ENCODE measurements around the gene MUC15. TPM values are rescaled to one million over a fixed set of nuclear protein-coding genes. Genes with fewer than 3 reads are reported as not detected.

Gene MUC15
- total RNA-seq, 1 donor, result not detected

- no peak for DNase-seq (ENCODE audit: low read depth in 2 of 3, low spot score in 2 of 3)
Measured at GRCh38 chr11:26575946-26576345, 3.9 kb upstream of the MUC15 start.

- DNase-seq (ENCODE audit: low read depth in 2 of 3, low spot score in 2 of 3), result no peak
Measured at GRCh38 chr11:26573896-26574295, 1.8 kb upstream of the MUC15 start.

GRCh38 chr11:26572770-26573402, 823 bp upstream of the MUC15 start:
- no peak for DNase-seq (ENCODE audit: low read depth in 2 of 3, low spot score in 2 of 3)

- no peak for DNase-seq (ENCODE audit: low read depth in 2 of 3, low spot score in 2 of 3)
Measured at GRCh38 chr11:26569646-26570045, 2.4 kb downstream of the MUC15 start.

GRCh38 chr11:26558190-26558589, 13.9 kb downstream of the MUC15 start:
- no peak for DNase-seq (ENCODE audit: low read depth in 2 of 3, low spot score in 2 of 3)

- DNase-seq (ENCODE audit: low read depth in 2 of 3, low spot score in 2 of 3), result no peak
Measured at GRCh38 chr11:26557666-26558065, 14.4 kb downstream of the MUC15 start.

- no peak for DNase-seq (ENCODE audit: low read depth in 2 of 3, low spot score in 2 of 3)
Measured at GRCh38 chr11:26556582-26556981, 15.5 kb downstream of the MUC15 start.

- no peak for DNase-seq (ENCODE audit: low read depth in 2 of 3, low spot score in 2 of 3)
Measured at GRCh38 chr11:26554455-26554854, 17.6 kb downstream of the MUC15 start.

GRCh38 chr11:26553182-26553581, 18.9 kb downstream of the MUC15 start:
- DNase-seq (ENCODE audit: low read depth in 2 of 3, low spot score in 2 of 3), result no peak

GRCh38 chr11:26551186-26551801, 20.8 kb downstream of the MUC15 start:
- DNase-seq (ENCODE audit: low read depth in 2 of 3, low spot score in 2 of 3), result no peak

GRCh38 chr11:26550022-26550421, 22.0 kb downstream of the MUC15 start:
- DNase-seq (ENCODE audit: low read depth in 2 of 3, low spot score in 2 of 3), result no peak

GRCh38 chr11:26549176-26549575, 22.9 kb downstream of the MUC15 start:
- DNase-seq (ENCODE audit: low read depth in 2 of 3, low spot score in 2 of 3), result no peak

GRCh38 chr11:26541870-26542269, 30.2 kb downstream of the MUC15 start:
- DNase-seq (ENCODE audit: low read depth in 2 of 3, low spot score in 2 of 3), result no peak

- DNase-seq (ENCODE audit: low read depth in 2 of 3, low spot score in 2 of 3), result no peak
Measured at GRCh38 chr11:26539517-26539916, 32.5 kb downstream of the MUC15 start.

- no peak for DNase-seq (ENCODE audit: low read depth in 2 of 3, low spot score in 2 of 3)
Measured at GRCh38 chr11:26537341-26537740, 34.7 kb downstream of the MUC15 start.

- no peak for DNase-seq (ENCODE audit: low read depth in 2 of 3, low spot score in 2 of 3)
Measured at GRCh38 chr11:26527685-26528084, 44.4 kb downstream of the MUC15 start.

GRCh38 chr11:26522912-26523610, 49.0 kb downstream of the MUC15 start:
- DNase-seq (ENCODE audit: low read depth in 2 of 3, low spot score in 2 of 3), result no peak

GRCh38 chr11:26519469-26519868, 52.6 kb downstream of the MUC15 start:
- no peak for DNase-seq (ENCODE audit: low read depth in 2 of 3, low spot score in 2 of 3)

- no peak for DNase-seq (ENCODE audit: low read depth in 2 of 3, low spot score in 2 of 3)
Measured at GRCh38 chr11:26512196-26512595, 59.9 kb downstream of the MUC15 start.

GRCh38 chr11:26510756-26511155, 61.3 kb downstream of the MUC15 start:
- no peak for DNase-seq (ENCODE audit: low read depth in 2 of 3, low spot score in 2 of 3)

- DNase-seq (ENCODE audit: low read depth in 2 of 3, low spot score in 2 of 3), result no peak
Measured at GRCh38 chr11:26510164-26510563, 61.9 kb downstream of the MUC15 start.
